ENCODE data around the gene NAT10.

The NAT10 gene

DNA sequence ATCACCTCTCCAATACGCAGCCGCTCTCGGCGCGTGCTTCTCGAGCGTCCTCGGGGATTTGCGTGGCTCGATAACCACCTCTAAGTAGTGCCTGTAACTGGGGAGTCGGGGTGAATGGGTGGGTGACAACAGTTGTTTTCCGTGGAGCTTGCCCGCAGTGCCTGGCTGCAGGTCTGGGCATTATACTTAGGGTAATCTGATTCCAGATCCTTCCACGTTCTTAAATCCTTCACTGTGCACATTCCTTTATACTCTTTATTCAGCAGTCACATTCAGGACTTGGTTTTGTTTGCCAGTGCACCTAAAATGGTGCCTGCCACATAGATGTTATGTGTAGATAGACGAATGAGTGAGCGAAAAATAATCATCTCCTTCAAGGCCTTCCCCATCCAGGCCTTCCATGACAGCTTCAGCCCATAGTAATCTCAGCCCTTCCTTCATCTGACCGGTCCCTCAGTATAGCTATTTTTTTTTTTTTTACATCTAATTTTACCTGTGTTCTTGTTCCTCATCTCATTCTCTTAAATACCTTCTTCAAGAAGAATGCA is 602 bp downstream of the NAT10 start:
- DNase-seq (ENCODE audit: low read depth in 2 of 2) = no peak

DNA sequence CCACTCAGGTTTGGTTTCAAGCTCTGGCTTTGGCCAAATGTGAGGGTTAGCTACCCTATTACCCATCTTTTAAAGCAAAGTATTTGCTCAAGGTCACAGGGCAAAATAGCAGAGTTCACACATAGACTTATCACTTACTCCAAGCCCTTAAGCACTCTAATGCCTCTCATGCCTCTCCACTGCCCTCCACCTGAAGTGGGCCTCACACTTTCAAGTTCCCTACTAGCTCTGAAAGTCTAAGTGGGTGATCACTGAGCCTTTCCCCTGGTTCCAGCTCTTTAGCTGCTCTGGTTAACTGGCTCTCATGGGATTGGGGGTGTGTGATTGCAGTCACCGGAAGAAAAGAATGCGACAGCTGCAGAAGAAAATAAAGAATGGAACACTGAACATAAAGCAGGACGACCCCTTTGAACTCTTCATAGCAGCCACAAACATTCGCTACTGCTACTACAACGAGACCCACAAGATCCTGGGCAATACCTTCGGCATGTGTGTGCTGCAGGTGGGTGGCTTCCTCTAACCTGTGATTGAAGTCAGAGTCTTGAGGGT is 6.4 kb downstream of the NAT10 start:
- DNase-seq (ENCODE audit: low read depth in 2 of 2) = no peak

DNA sequence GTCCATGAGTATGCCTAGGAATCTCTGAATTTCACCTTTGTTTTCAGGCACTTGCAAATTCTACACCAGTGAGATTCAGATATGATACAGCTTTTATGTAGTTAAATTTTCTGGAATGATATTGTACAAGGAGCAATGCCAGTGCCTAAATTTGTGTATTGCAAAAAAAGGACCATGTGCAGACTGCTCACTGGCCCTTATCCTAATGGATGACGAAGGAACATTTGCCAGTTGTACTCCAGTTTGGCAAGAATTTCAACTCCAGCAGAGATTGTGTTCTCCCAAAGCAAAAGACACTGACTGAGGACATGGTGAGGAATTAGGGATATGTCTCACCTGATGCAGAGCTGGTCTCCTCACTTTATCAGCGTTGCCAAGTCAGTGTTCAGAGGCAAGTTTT is 8.6 kb downstream of the NAT10 start:
- no peak for DNase-seq (ENCODE audit: low read depth in 2 of 2)

DNA sequence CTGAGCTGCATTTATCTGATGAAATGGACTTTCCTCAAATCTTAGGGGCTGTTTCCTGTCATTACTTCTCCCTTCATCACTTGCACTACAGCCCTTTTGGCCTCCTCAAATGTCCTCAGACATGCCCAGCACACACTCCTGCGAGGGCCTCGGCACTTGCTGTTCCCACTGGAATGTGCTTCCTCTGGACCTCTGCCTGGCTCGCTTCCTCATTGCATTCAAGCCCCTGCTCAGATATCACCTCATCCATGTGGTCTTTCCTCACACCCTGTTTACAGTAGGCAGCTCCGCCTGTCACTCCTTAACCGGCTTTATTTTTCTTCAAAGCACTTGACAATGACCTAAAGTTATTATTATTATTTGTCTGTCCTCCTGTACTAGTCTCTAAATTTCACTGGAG is 9.0 kb downstream of the NAT10 start:
- no peak for DNase-seq (ENCODE audit: low read depth in 2 of 2)

DNA sequence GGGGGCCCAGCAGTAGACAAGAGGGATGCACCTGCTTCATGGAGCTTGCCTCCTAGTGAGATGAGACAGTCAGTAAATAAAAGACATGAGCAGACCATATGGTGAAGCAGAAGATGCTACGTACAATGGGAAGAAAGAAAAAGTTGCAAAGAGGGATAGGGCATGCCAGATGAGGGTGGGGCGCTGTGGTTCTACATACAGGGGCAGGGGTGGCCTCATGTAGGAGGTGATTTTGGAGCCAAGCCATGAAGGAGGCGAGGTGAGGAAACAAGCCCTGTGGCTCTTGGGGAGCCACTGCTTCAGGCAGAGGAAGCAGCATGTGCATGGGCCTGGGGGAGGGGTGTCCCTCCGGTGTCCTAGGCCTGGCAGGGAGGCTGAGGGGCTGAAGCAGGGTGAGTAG is 15.2 kb downstream of the NAT10 start:
- DNase-seq (ENCODE audit: low read depth in 2 of 2) = no peak

DNA sequence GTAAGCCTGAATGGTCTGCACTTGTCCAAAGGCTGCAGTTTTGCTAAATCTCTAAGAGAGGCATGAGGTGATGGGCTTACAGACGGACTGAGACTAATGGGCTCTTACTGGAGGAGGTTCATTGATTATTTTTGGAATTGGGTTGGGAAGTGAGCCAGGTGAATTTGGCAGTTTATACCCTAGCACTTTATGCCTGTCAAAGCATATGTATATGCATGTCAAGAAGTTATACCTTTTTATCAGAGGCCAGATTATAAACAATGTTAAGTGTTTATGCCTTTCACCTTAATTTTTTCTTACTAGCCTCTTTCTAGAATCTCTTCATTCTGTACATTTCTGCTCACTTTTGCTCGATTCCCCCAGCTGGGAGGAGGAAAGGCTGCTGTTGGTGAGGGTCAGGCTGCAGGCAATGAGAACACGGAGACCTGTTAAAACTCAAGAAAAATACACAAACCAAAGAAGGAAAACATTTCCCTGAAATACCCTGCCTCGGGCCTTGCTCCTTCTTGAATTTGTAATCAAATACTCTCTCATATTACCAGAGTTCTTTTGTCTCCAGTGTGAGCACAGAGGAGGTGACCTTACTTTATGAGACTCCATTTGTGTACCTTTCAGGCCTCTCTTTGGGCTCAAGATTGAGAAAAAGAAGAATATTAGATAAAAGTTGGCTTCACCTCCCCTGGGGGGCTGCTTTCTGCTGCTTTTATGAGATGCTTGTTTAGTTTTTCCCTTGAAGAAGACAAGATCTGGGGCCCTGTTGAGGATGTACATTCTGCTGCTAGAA is 19.6 kb downstream of the NAT10 start:
- DNase-seq (ENCODE audit: low read depth in 2 of 2) = no peak

DNA sequence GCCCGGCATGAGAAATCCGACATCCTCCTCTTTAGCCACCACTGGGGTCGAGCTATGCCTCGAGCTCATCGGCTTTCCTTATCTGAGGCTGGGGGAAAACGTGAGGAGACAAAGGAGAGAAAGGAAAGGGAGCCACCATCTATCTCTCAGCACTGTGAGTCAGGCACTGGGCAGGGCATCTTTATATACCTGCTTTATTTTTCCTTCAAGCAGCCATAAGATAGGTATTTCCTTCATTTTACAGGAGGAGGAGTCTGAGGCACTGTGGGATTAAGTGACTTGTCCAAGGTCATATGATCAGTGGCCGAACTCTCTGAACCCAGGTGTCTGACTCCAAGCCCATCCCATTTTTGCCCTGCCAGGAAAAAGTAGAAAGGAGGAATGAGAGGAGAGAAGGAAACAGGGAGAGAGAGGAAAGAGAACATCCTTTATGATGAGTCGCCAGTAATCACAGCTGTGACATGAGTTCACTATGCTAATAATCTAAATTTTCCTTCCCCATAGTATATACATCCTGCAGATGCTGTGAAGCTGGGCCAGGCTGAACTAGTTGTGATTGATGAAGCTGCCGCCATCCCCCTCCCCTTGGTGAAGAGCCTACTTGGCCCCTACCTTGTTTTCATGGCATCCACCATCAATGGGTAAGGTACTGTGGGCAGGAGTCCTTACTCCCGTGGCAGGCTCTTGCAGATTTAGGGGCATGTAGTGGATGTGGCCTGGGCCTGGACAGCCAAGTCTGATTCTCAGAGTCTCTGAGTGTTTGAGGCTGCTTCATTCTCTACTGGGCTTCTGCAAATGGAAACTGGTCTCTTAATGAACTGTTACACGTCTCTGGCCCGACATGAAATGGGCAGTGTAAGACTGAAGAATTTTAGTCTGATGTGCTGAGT is 21.8 kb downstream of the NAT10 start:
- no peak for DNase-seq (ENCODE audit: low read depth in 2 of 2)

DNA sequence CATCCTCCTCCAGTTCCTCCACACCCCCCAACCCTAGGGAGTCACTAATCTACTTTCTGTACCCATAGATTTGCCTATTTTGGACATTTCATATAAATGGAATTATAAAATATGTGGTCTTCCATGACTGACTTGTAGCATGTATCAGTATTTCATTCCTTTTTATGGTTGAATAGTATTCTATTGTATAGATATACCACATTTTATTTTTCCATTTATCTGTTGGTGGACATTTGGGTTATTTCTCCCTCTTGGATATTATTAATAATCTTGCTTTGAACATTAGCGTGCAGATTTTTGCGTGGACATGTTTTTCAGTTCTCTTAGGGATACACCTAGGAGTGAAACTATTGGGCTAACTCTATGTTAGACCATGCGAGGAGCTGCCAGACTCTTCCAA is 23.4 kb downstream of the NAT10 start:
- DNase-seq (ENCODE audit: low read depth in 2 of 2) = no peak

DNA sequence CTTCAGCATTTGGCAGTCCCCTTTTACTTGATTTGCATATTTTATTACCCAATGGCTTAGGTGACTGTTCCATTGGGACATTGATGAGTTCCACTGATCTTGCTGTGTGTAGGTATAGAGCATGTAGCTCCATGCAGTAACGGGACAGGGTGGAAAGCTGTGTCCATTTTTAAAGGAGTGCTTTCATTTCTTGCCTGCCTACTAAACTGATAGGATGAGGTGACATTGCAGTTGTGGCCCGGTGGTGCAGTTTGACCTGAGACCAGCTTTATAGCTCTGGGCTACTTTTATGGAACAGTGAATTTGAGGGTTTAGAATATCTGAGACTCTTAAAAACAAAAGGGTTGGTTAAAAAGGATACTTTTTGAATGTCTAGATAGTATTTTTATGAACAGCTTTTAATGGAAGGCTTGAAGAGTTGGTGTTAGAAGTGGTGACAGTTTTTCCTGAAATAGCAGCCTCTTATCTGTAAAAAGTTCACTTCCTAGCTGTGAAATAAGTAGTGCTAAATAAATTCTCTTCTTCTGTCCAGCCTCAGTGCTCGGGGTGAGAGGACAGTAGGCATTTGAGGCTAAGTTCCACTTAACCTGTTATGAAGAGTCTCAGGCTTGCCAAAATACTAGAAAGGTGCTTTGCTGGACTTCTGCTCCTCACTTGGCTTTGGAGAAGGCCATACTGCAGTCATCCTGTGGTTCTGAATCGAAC is 27.0 kb downstream of the NAT10 start:
- no peak for DNase-seq (ENCODE audit: low read depth in 2 of 2)

DNA sequence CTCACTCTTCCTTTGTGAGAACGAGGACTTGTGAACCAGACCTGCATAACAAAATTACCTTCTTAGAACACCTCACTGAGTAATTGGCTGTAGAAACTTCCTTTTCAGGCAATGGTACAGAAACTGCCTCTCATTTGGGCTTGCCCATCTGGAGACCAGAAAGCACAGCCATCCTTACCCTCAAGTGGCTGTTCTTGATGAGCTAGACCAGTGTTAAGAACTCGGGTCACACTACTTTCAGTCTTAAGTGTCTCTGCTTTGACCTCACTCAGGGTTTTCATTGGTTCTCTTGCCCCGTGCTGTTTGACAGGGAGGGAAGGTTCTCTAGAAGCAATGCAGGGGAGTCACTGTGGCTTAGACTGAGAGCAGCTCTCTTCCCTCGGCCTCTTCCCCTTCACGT is 29.3 kb downstream of the NAT10 start:
- no peak for DNase-seq (ENCODE audit: low read depth in 2 of 2)

DNA sequence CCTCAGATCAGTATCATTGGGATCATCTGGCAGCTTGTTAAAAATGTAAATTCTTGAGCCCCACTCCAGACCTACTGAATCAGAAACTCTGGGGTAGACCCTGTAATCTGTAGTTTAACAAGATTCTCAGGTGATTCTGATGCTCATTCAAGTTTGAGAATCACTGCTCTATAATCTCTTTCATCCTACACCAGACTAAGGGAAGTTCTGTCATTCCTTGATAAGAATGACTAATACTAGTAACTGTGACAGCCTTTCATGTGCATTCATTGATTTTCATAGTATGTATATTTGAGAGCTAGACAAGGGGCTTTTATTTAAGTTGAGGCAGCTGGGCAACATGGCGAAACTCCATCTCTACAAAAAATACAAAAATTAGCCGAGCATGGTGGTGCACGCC is 30.0 kb downstream of the NAT10 start:
- DNase-seq (ENCODE audit: low read depth in 2 of 2) = no peak

DNA sequence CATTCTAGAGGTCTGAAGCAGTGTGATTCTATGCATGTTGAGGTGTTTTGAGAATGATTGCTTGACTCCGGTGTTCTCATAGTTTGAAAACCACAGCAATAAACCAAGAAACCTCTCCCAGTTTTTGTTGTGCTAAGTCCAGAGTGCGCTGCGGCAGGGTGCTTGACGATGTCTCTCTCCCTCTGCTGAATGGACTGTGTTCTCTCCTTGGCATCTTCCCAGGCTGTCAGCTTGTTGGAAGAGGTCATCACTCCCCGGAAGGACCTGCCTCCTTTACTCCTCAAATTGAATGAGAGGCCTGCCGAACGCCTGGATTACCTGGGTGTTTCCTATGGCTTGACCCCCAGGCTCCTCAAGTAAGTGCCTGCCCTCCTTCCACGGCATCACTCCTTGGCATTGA is 31.0 kb downstream of the NAT10 start:
- DNase-seq (ENCODE audit: low read depth in 2 of 2) = no peak

DNA sequence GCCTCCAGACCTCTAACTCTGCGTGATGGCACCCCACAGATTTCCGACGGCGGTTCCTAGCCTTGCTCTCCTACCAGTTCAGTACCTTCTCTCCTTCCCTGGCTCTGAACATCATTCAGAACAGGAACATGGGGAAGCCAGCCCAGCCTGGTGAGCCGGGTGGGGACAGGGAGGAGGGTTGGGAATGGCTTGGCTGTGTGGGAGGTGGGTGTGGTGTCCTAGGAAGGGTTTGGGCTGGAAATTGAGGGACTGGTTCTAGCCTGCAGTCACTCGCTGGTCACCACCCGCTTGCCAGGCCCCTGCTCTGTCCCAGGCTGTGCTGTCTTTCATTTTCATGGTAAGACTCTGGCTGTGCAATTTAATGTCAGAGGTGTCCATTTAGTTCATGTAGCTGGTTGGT is 33.9 kb downstream of the NAT10 start:
- DNase-seq (ENCODE audit: low read depth in 2 of 2) = no peak

DNA sequence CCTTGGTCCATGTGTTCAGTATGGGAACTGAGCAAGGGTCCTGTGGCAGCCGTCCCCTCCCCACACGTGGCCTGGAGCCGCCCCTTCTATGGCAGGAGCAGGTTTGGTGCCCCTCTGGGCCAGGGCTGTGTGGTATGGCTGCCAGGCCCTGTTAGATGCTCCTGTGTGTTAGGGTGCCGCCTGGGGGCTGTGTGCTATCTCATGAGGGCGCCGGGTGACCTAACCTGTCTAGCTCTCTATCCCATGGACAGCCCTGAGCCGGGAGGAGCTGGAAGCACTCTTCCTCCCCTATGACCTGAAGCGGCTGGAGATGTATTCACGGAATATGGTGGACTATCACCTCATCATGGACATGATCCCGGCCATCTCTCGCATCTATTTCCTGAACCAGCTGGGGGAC is 34.7 kb downstream of the NAT10 start:
- no peak for DNase-seq (ENCODE audit: low read depth in 2 of 2)

DNA sequence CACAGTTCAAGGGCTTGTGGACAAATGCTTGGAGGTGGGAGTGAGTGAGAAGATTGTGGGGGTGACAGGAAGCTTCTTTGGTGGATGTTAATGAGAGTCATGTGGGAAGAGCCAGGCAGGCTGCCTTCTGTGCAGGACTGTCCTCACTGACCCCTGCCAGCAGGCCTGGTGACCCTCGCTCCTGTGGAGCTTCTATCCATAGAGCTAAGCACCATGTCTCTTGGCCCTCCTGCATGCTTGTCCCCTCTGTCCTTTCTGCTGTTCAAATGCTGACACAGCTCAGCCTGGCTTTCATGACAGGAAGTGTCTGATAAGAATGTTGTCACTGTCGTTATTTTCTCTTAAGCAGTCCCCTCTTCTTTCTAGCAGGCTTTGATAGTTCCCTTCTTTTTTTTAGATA is 37.6 kb downstream of the NAT10 start:
- no peak for DNase-seq (ENCODE audit: low read depth in 2 of 2)

DNA sequence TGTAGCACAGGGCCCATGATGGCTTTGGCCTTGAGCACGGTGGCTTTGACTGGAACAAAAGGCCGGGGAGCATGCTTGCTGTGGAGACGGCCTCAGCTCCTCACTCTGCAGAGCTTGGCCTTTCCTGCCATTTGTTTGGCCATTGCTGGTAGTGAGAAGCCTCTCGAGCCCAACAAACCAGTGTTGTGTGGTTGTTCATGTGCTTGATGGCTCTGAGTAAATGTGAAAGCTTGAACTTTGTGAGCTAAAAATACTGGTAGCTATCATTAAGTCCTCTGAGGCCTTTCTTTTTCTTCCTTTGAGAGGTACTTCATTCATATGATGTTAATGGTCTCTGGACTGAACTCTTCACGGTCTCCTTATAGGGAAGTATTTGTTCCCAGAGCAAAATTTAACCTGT is 39.6 kb downstream of the NAT10 start:
- DNase-seq (ENCODE audit: low read depth in 2 of 2) = no peak

DNA sequence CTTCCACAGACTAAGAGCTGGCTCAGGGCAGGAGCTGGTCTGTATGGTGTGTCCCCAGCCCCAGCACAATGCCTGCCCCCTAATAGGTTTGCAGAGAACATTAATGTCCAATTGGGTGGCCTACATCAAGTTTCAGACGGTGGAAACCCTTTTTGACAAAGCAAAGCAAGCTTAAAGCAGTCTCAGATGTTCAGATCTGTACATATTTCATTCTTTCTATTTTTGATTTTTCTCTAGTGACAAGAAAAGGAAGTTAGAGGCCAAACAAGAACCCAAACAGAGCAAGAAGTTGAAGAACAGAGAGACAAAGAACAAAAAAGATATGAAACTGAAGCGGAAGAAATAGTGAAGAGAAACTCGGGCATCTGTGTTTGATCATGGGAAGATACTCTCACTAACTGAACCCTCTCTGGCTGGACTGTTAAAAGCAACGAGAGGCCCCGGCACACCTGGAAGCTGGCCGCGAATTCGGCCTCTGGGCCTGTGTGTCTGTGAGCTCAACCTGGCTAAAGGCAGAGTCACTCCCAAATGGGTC is 40.5 kb downstream of the NAT10 start:
- no peak for DNase-seq (ENCODE audit: low read depth in 2 of 2)

DNA sequence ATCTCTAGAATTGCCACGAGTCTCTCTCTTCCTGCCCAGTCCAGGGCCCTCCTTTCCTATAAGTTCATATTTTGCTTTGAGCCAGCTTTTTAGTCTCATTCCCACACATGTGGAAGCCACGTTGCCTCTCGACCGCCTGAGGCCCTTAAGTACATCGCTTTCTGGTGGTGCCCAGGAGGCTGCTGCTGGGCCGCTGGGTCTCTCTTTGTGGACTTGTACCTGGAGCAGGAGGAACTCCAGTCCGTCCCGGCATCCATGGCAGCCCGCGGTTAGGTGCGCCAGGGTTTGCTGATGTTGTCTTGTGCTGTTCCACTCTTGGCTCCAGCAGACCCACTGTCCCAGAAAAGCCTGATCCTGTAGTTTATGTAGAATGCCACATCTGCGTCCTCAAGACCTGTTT is 41.0 kb downstream of the NAT10 start:
- no peak for DNase-seq (ENCODE audit: low read depth in 2 of 2)

DNA sequence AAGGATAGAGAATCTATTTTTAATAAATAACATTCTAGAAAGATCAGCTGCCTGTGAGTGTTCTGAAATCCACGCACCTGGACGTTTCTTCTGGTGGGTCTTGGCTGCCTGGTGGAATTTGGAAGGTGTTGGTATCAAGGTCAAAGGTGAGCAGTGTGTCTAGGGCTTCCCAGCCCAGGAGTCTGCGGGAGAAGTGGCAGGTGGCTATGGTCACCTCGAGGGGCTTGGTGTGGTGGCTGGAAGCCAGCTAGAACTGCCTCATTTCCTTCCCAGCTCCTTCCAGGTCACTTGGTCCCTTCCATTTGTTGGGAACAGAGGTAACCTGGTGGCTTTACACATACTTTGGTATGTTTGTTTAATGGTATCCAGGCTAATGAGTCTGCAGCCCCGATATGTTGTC is 41.4 kb downstream of the NAT10 start:
- DNase-seq (ENCODE audit: low read depth in 2 of 2) = no peak

DNA sequence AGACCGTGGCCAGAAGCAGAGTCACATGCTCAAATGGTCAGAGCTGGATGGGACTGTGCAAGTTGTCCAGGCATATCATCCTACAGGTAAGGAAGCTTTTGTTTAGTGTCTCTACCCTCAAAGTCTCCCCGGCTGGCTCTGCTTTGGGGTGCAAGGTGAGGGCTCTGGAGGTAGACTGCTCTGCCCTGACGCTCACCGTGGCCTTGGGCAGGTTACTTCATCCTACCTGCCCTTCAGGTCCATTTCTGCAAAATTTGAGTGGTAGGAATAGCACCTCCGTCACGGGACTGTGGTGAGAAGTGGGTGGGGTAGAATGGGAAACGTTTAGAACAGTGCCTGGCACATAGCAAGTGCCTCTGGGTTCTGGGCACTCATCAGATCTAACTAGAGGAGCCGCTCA is 42.2 kb downstream of the NAT10 start:
- DNase-seq (ENCODE audit: low read depth in 2 of 2) = no peak

DNA sequence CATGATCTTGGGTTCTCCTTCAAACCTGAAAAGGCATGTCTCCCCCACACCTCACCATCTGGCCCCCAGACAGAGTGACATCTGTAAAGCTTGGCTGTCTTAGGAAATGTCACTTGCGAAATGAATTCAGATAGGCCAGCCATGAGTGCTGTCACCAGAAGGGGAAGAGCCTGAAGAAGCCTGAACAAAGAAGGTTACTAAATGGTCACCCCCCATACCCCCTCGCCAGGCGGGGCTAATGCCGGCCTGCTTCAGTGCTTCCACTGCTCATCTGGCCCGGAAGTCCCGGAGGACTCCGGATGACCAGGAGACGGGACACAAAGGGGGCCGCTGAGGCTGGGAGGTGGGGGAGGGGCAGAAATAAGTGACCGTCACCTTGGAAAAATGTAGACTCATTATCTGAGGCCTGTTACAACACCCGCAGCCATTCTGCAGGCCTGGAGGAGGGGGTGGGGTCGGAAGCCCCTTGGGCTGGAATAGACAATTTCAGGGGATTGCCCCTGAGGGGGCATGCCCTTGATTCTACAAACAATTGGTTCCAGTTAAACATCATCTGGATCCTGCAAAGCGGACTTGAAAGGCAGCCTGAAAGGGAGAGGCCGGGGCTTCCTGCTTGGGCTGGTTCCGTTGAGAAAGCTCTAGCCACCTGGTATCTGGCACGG is 43.2 kb downstream of the NAT10 start:
- DNase-seq (ENCODE audit: low read depth in 2 of 2) = no peak

Data from stimulated activated CD8-positive, alpha-beta memory T cell treated with anti-CD3 and anti-CD28 coated beads, Interleukin-2, amount 100 ng/mL, for 1 hour (primary cell).